ENCODE measurements around the gene RBFA. TPM values are rescaled to one million over a fixed set of nuclear protein-coding genes. Genes with fewer than 3 reads are reported as not detected.

RBFA gene
- total and polyA plus RNA-seq, 2 donors (not counting 3 experiments of a cell fraction or from before 2014, with no cell fraction given): 27.4 to 34.8 TPM

GRCh38 chr18:79988451-79989194 lies 45.6 kb upstream of the RBFA start, which contains the start of gene TXNL4A:
Gene TXNL4A (minus strand): TSS chr18:79988563. CDS start chr18:79988392, 171 bp downstream.
- Histone ChIP-seq H2AFZ (ENCODE audit: low read depth, low read length) (peak within 1 kb of the TSS; percentile 62), H3K79me2 (ENCODE audit: control insufficient read depth, insufficient read depth, low read length) (peaks cover 46% of the 10 kb centered on the region), H3K9ac (replicated peaks; ENCODE audit: extremely low read depth, insufficient read depth, low read length) (peak within 1 kb of the TSS; percentile 75), H3K9me1 (replicated peaks; ENCODE audit: control insufficient read depth, extremely low read depth, insufficient read depth, low read length) (no peaks in the 10 kb centered on the region), H3K27me3 (ENCODE audit: control insufficient read depth in 2 of 2, insufficient read depth in 2 of 2, low read length in 2 of 2) (no peaks in the 10 kb centered on the region), H3K4me3 (replicated peaks in 1 of 3; ENCODE audit: insufficient read depth in 1 of 3, low read depth in 1 of 3, low read length in 3 of 3) (peak within 1 kb of the TSS; percentile 69 to 96 (median 96)), H3K9me3 (replicated peaks; ENCODE audit: control insufficient read depth, insufficient read depth, low read length) (no peaks in the 10 kb centered on the region), H4K20me1 (replicated peaks; ENCODE audit: control insufficient read depth, extremely low read depth, insufficient read depth, low read length) (no peaks in the 10 kb centered on the region), H3K27ac (ENCODE audit: insufficient read depth, low read depth, low read length) (peak within 1 kb of the TSS; percentile 43), H3K4me2 (ENCODE audit: insufficient read depth, low read length) (peak within 1 kb of the TSS; percentile 97), H3K4me1 (ENCODE audit: control insufficient read depth, extremely low read depth, insufficient read depth, low read length) (peaks cover 13% of the 10 kb centered on the region), H3K36me3 (ENCODE audit: control insufficient read depth in 2 of 2, extremely low read depth in 1 of 2, insufficient read depth in 2 of 2, low read length in 2 of 2) (peaks cover 2 to 4% of the 10 kb centered on the region in 2 experiments)
- DNase-seq (ENCODE audit: low read depth, low spot score): peak; percentile 88
- intact Hi-C loops (cut with micrococcal nuclease): loop anchor here (1.0 to 5.0 kb wide), 6 partner anchors 23 to 611 kb away; partner anchors contain the start of genes ADNP2, CTDP1, RBFA and SLC66A2
- dilution Hi-C loops (cut with MboI; ENCODE audit: extremely low pct_ligation_motif_present, low sequenced_read_pairs): no loop called here
- FAIRE-seq: peak; percentile 88
- TF ChIP-seq EZH2 (IDR thresholded peaks at IDR 0.05; ENCODE audit: borderline replicate concordance, low read depth, low read length, severe bottlenecking) (no peak), MYC (IDR thresholded peaks at IDR 0.05; ENCODE audit: low read depth, low read length) (peak; percentile 88), JUN (IDR thresholded peaks at IDR 0.05; ENCODE audit: borderline replicate concordance, insufficient read depth, insufficient read length, low read depth) (no peak), GATA2 (IDR thresholded peaks at IDR 0.05; ENCODE audit: insufficient read depth, insufficient read length, low read depth, low read length) (no peak), POLR2AphosphoS5 (IDR thresholded peaks at IDR 0.05; ENCODE audit: insufficient read depth, low read depth, low read length) (peak; percentile 99), FOS (IDR thresholded peaks at IDR 0.05; ENCODE audit: borderline replicate concordance, insufficient read depth, low read length) (no peak), POLR2A (IDR thresholded peaks at IDR 0.05; ENCODE audit: low read depth, low read length) (peak; percentile 96), MAX (IDR thresholded peaks at IDR 0.05; ENCODE audit: insufficient read depth, insufficient read length) (peak; percentile 77)
- TF ChIP-seq, protein P1, sequence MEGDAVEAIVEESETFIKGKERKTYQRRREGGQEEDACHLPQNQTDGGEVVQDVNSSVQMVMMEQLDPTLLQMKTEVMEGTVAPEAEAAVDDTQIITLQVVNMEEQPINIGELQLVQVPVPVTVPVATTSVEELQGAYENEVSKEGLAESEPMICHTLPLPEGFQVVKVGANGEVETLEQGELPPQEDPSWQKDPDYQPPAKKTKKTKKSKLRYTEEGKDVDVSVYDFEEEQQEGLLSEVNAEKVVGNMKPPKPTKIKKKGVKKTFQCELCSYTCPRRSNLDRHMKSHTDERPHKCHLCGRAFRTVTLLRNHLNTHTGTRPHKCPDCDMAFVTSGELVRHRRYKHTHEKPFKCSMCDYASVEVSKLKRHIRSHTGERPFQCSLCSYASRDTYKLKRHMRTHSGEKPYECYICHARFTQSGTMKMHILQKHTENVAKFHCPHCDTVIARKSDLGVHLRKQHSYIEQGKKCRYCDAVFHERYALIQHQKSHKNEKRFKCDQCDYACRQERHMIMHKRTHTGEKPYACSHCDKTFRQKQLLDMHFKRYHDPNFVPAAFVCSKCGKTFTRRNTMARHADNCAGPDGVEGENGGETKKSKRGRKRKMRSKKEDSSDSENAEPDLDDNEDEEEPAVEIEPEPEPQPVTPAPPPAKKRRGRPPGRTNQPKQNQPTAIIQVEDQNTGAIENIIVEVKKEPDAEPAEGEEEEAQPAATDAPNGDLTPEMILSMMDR (IDR thresholded peaks at IDR 0.05; ENCODE audit: extremely low read depth in 1 of 2, insufficient read depth in 1 of 2, low read depth in 1 of 2, low read length in 2 of 2): no peak
- BruUV-seq (replicated peaks): TSS peak; percentile 86
- POLR2A ChIA-PET: interaction anchor here (1.6 kb wide), 1 partner anchor 46 kb away, joined by 7 read pairs; the partner anchor contains the start of gene RBFA
- CTCF ChIA-PET: interaction anchor here (2.7 kb wide), 1 partner anchor 46 kb away, joined by 24 read pairs; the partner anchor contains the start of gene RBFA
